HG03066 (cell line): ENCODE measurements around the gene SEMA4B.
"Not testable (repeated sequence)": the region's sequence is repeated elsewhere in the genome, so short reads cannot be mapped to it uniquely, and the experiment has no call there.

ENCODE experiments used
- ATAC-seq: cut with Tn5 transposase; IDR thresholded peaks from one replicate; pipeline ENCODE4 v1.9.1; 2021; ENCODE audit warnings: low read depth; ENCODE audit not compliant: unreplicated experiment

Gene SEMA4B, protein sequence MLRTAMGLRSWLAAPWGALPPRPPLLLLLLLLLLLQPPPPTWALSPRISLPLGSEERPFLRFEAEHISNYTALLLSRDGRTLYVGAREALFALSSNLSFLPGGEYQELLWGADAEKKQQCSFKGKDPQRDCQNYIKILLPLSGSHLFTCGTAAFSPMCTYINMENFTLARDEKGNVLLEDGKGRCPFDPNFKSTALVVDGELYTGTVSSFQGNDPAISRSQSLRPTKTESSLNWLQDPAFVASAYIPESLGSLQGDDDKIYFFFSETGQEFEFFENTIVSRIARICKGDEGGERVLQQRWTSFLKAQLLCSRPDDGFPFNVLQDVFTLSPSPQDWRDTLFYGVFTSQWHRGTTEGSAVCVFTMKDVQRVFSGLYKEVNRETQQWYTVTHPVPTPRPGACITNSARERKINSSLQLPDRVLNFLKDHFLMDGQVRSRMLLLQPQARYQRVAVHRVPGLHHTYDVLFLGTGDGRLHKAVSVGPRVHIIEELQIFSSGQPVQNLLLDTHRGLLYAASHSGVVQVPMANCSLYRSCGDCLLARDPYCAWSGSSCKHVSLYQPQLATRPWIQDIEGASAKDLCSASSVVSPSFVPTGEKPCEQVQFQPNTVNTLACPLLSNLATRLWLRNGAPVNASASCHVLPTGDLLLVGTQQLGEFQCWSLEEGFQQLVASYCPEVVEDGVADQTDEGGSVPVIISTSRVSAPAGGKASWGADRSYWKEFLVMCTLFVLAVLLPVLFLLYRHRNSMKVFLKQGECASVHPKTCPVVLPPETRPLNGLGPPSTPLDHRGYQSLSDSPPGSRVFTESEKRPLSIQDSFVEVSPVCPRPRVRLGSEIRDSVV

DNA sequence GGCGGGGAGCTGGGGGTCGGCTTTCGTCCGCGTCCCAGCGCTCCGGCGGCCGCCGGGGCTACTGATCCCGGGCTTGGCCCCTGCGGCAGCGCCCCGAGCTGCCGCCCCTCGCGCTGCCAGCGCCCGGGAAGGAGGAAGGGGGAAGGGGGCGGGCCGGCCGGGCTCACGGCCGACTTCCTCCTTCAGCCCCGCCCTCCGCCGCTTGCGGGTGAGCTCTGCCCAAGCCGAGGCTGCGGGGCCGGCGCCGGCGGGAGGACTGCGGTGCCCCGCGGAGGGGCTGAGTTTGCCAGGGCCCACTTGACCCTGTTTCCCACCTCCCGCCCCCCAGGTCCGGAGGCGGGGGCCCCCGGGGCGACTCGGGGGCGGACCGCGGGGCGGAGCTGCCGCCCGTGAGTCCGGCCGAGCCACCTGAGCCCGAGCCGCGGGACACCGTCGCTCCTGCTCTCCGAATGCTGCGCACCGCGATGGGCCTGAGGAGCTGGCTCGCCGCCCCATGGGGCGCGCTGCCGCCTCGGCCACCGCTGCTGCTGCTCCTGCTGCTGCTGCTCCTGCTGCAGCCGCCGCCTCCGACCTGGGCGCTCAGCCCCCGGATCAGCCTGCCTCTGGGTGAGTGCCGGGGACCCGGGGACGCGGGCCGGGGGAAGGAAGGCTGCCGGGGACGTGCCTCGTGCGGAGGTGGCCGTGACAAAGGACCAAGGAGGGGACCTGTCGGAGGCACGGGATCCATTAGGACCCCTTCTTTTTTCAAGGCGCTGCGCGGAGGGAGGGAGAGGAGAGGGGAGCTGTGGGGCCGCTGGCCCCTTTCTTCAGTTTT, at the start of gene SEMA4B:
Gene SEMA4B (plus strand): TSS at position 201 of the 814 bp plus-strand sequence. CDS start 249 bp downstream, at position 450.
- peak; percentile 84 for ATAC-seq

DNA sequence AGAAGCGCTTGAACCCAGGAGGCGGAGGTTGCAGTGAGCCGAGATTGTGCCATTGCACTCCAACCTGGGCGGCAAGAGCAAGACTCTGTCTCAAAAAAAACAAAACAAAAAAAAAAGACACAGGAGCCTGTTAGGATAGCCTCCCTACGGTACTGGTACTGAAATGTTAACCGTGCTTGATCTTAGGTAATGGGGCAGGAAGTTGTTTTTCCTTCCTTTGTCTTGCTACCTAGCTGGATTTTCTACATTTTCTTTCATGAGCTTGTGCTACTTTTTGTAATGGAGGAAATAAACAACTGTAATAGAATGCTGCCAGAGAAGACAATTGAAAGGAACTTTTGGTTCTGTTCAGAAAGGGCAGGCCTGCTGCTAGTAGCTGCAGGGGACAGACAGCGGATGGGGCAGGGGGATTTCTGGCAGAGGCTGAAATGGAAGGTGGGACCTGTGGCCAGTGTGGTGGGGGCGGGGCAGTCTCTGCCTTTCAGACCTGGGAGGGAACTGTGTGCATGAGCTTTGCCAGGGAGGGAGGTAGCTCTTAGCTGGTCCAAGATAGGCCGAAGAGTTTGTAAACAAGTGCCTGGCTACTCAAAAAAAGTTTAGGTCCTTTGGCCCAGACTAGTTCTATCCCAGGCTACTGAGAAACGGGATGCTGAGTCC, 49.0 kb upstream of the SEMA4B start:
- no peak for ATAC-seq

- ATAC-seq = no peak
Measured at GRCh38 chr15:90153658-90154057, 47.5 kb upstream of the SEMA4B start.

DNA sequence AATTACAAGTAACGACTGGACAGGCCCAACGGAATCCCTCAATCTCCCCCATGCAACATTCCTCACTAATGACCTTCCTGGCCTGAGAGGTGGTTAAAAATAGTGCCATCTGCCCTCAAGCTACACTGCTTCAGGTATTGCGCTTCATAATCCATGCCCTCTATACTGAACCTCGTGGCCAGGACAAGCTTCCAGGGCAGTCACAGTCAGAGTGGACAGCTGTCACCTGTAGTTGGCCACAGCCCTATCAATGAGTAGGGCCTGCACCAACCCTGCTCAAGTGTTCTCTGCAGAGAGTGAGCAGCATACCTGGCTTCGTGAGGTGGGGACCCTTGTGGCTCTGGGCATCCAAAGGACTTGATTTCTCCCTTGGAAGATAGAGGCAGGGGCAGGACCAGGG, 46.9 kb upstream of the SEMA4B start:
- ATAC-seq = no peak

- ATAC-seq = no peak
Measured at GRCh38 chr15:90154861-90155626, 46.1 kb upstream of the SEMA4B start.

GRCh38 chr15:90159213-90159612, 41.9 kb upstream of the SEMA4B start:
- ATAC-seq = no peak

DNA sequence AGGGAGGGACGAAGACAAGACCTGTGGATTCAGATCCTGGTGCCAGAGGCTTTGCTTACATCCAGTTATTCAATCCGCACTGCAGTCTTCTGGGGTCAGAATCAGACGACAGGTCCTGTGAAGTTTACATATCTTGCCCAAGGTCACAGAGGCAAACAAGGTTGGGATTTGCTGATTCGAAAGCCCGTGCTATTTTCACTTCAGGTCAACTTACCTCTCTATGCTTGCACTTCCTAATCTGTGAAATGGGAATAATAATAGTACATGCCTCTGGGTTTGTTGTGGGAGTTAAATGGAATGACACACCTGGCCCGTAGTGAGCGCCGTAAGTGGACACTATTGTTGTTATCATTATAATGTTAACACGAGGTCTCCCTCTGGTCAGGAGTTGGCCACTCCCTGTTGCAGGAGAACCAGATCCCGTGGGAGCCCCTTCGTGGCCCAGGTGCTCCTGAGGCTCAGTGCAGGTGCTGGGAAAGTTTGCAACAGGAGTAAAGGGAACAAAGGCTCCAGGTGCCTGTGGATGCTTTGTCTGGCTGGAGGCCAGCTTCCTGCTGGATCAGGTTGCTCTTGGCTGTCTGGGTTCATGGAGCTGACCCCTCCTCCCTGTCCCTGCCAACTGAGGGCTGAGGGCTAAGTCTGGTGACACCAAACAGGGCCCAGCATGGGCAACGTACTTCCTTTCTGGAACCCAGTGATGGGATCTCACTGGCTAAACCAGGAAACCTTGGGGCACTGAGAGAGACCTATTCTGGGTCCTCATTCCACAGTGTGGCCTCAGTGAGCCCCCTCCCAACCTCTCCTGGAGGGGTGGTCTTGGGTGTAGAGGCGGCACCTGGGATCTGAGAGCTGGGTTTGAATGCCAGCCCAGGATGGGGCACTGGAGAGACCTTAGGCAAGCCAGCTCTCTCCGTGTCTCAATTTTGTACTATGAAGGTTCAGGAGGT, 40.1 kb upstream of the SEMA4B start:
- ATAC-seq = no peak

DNA sequence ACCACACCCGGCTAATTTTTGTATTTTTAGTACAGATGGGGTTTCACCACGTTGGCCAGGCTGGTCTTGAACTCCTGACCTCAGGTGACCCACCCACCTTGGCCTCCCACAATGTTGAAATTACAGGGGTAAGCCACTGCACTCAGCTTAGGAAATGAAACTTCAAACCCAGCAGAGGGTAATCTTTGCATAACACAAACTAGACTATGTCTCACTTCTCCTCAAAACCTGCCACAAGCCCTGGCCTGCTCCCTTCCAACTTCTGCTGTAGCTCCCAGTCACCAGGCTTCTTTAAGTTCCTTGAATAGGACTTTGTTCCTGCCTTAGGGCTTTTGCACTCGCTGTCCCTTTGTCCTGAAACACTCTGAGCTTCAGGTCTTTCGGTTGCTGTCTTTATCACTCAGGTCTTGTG, 39.2 kb upstream of the SEMA4B start:
- peak; percentile 74 for ATAC-seq

DNA sequence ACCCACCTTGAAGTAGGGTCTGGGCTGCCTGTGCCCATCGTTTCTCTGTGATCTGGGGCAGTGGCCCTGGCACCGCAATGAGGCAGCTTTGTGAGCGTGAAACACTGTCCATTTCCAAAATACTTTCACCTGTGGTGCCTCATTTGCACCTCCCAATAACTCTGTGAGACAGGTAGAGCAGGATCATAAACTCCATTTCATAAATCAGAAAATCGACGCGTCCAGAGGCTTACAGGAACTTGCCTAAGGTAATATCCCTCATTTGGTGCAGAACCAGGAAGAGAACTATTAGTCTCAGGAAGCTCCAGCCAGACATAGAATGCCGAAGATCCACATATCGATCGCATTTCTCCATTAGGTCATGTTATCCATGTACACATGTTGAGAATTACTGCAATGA, 38.2 kb upstream of the SEMA4B start:
- ATAC-seq = no peak

GRCh38 chr15:90164239-90164638, 36.9 kb upstream of the SEMA4B start:
- not testable (repeated sequence) for ATAC-seq

- ATAC-seq = no peak
Measured at GRCh38 chr15:90165157-90165556, 36.0 kb upstream of the SEMA4B start.

DNA sequence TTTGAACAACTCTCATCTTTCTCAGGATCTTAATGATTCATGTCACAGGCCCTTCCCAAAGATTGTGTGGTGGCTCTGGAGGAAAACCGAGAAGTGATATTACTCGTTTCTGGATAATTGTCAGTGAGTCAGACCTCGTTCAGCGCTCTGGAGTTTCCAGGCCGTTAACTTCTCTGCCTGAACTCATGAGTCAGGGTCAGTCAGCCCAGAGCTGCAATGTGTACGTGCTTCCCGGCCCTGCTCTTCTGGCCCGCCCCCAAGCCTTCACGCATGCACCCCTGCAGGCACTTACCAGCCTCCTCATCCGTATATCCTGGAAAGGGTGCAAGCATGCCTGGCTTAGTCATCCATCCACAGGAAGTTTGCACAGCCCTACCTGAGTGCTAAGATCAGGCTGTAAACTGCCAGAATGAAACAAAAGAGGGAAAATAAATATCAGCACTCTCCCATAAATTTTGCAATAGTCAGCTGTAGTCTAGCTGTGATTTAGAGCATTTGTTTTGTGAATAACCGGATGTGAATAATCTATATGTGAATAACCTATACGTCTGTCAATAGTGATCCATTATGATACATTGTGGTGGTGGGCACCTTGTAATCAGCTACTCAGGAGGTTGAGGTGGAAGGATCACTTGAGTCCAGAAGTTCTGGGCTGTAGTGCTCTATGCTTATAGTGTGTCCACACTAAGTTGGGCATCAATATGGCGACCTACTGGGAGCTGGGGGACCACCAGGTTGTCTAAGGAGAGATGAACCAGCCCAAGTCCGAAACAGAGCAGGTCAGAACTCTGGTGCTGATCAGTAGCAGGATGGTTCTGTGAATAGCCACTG, 35.3 kb upstream of the SEMA4B start:
- peak; percentile 58 for ATAC-seq

- no peak for ATAC-seq
Measured at GRCh38 chr15:90167121-90167520, 34.0 kb upstream of the SEMA4B start.

GRCh38 chr15:90171623-90172022, 29.5 kb upstream of the SEMA4B start:
- no peak for ATAC-seq

- ATAC-seq = no peak
Measured at GRCh38 chr15:90173372-90173771, 27.8 kb upstream of the SEMA4B start.

- ATAC-seq = no peak
Measured at GRCh38 chr15:90174140-90174875, 26.8 kb upstream of the SEMA4B start.

DNA sequence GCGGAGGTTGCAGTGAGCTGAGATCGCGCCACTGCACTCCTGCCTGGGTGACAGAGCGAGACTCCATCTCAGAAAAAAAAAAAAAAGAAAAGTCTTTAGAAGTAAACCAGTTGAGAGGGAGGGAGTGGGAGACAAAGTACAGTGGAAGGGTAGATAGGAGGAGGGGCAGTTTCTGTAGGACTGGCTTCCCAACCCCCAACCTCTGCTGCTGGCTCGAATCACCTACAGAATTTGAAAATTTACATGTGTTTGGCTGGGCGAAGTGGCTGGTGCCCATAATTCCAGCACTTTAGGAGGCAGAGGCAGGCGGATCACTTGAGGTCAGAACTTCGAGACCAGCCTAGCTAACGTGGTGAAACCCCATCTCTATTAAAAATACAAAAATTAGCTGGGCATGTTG, 24.1 kb upstream of the SEMA4B start:
- no peak for ATAC-seq
